K562 (cell line): ENCODE data around the gene FIGNL1. TPM values are rescaled to one million over a fixed set of nuclear protein-coding genes. Genes with fewer than 3 reads are reported as not detected.

Experiments
- ARID4B ChIP-seq: sonication (generic); formaldehyde crosslinking; IDR thresholded peaks from 2 replicates; pipeline ENCODE4 v1.8.0; 2022; ENCODE audit warnings: mild to moderate bottlenecking, missing genetic modification reagents
- ATF6 ChIP-seq: sonication (generic); formaldehyde crosslinking; IDR thresholded peaks from 2 replicates; pipeline ENCODE4 v1.4.0; 2020; ENCODE audit warnings: mild to moderate bottlenecking, missing genetic modification reagents
- E2F4 ChIP-seq: sonication (generic); formaldehyde crosslinking; IDR thresholded peaks from 2 replicates; pipeline ENCODE4 v1.8.0; 2022; ENCODE audit warnings: mild to moderate bottlenecking, low read depth, missing genetic modification reagents
- ELF1 ChIP-seq: fragments of 200-800 bp; sonication (Bioruptor generic); IDR thresholded peaks from 2 replicates; pipeline ENCODE4 v1.6.1; 2016; ENCODE audit warnings: missing genetic modification characterization, missing compliant biosample characterization
- HSF4 ChIP-seq: fragments of 250-450 bp; sonication (Bioruptor Pico); IDR thresholded peaks from 2 replicates; pipeline ENCODE4 v2.1.2; 2022; ENCODE audit warnings: mild to moderate bottlenecking, moderate library complexity, borderline replicate concordance
- ID3 ChIP-seq, 2 experiments: fragments of 250-450 bp in 1 of 2; fragments of 450-650 bp in 1 of 2; sonication (Bioruptor Pico) in 1 of 2; IDR thresholded peaks; 2 replicates each; pipeline versions ENCODE4 v1.6.1 to v1.8.0; 2016 to 2021; ENCODE audit warnings: mild to moderate bottlenecking in 2 of 2, moderate library complexity in 2 of 2, missing compliant biosample characterization in 1 of 2, missing genetic modification characterization in 1 of 2
- MAFK ChIP-seq: IDR thresholded peaks from 2 replicates; pipeline ENCODE4 v1.6.1; 2011; ENCODE audit warnings: low read length, improper control_type of control experiment
- SOX6 ChIP-seq: fragments of 450-650 bp; IDR thresholded peaks from 2 replicates; pipeline ENCODE4 v1.6.1; 2014; ENCODE audit warnings: mild to moderate bottlenecking
- TCF3 ChIP-seq: sonication (generic); formaldehyde crosslinking; IDR thresholded peaks from 2 replicates; pipeline ENCODE4 v1.4.0; 2020; ENCODE audit warnings: mild to moderate bottlenecking, missing genetic modification reagents
- ZBTB1 ChIP-seq: sonication (generic); formaldehyde crosslinking; IDR thresholded peaks from 2 replicates; pipeline ENCODE4 v1.8.1; 2023; ENCODE audit warnings: missing genetic modification reagents, low read depth, mild to moderate bottlenecking, borderline replicate concordance
- ZBTB5 ChIP-seq: fragments of 450-650 bp; IDR thresholded peaks from 2 replicates; pipeline ENCODE4 v1.6.1; 2017; ENCODE audit warnings: antibody characterized with exemption
- ZFP91 ChIP-seq: sonication (generic); formaldehyde crosslinking; IDR thresholded peaks from 2 replicates; pipeline ENCODE4 v1.8.0; 2022; ENCODE audit warnings: mild to moderate bottlenecking, missing genetic modification reagents
- ZFPM2 ChIP-seq: fragments of 250-450 bp; sonication (Bioruptor Pico); IDR thresholded peaks from 2 replicates; pipeline ENCODE4 v1.5.1; 2022; ENCODE audit warnings: mild to moderate bottlenecking
- ZNF764 ChIP-seq: fragments of 250-450 bp; sonication (Bioruptor Pico); IDR thresholded peaks from 2 replicates; pipeline ENCODE4 v1.4.0; 2020; ENCODE audit warnings: low read depth, mild to moderate bottlenecking, moderate library complexity
- polyA plus RNA-seq, 8 experiments: library from polyadenylated mRNA; depleted of rRNA in 4 of 8; stranded (reverse) in 5 of 8; unstranded in 3 of 8; fragments of >200 nt; fragmentation: Nextera tagmentation in 2 of 8; fragmentation: Illumina TruSeq in 1 of 8; extraction: Ambion mirVana in 2 of 8; extraction: Trizol in 1 of 8; gene quantifications; 2 replicates each; pipeline versions ENCODE4 v1.2.1 to v1.2.3, GENCODE V29; 2011 to 2014; ENCODE audit warnings: inconsistent platforms in 1 of 8, missing spikeins in 1 of 8
- total RNA-seq, 7 experiments: library from RNA; depleted of rRNA in 6 of 7; stranded (reverse); fragments of >200 nt in 6 of 7; fragmentation: Illumina TruSeq in 2 of 7; extraction: Trizol in 2 of 7; gene quantifications; 2 replicates each; pipeline versions ENCODE4 v1.2.1 to v1.2.3, GENCODE V29; 2011 to 2021; ENCODE audit warnings: low replicate concordance in 1 of 7

The FIGNL1 gene
- total and polyA plus RNA-seq, 9 of the 15 experiments (the other 6 are each of a cell fraction or from before 2014, with no cell fraction given) = 15.5 to 48.3 (median 27.6) TPM

- 0 out of 2 replicates have a peak, but pooled peaks have one; percentile 47 for TF ChIP-seq ATF6
- TF ChIP-seq TCF3 (CRISPR knock-in tag) = peak; percentile 14; the same call in 1 of the 2 replicates
- no peak for TF ChIP-seq ELF1 (tag)
- no peak for TF ChIP-seq ZNF764 (CRISPR knock-in tag)
- 0 out of 2 replicates have a peak, but pooled peaks have one; percentile 6 for TF ChIP-seq SOX6
- TF ChIP-seq E2F4 (CRISPR knock-in tag) = peak; percentile 91
- no peak for TF ChIP-seq MAFK
- TF ChIP-seq ZBTB5 = no peak
- no peak for TF ChIP-seq ARID4B (CRISPR knock-in tag)
- peak; percentile 50; the same call in 1 of the 2 replicates for TF ChIP-seq ZFP91 (CRISPR knock-in tag)
- peak; percentile 96 for TF ChIP-seq ZBTB1 (CRISPR knock-in tag)
- TF ChIP-seq ZFPM2 (CRISPR knock-in tag) = no peak
- TF ChIP-seq HSF4 (CRISPR knock-in tag) = no peak
- TF ChIP-seq ID3 (CRISPR knock-in tag; IDR thresholded peaks at IDR 0.05) = no peak
- TF ChIP-seq ID3 (tag; IDR thresholded peaks at IDR 0.05) = no peak
These were observed at the start of gene FIGNL1 (continued) for GRCh38 chr7:50449881-50450589.
